Neuronal stem cell (in vitro differentiated cells): ENCODE measurements around the gene ADAMTSL4.
"Not testable (repeated sequence)": the region's sequence is repeated elsewhere in the genome, so short reads cannot be mapped to it uniquely, and the experiment has no call there.

Experiments
- DNase-seq: peaks from one replicate; pipeline ENCODE4 v3.0.0-alpha.2; 2013; ENCODE audit warnings: low spot score
- H2AFZ ChIP-seq: one replicate; pipeline ENCODE4 v1.6.1; 2013; ENCODE audit warnings: mild to moderate bottlenecking, low read length, inconsistent platforms
- H2AK5ac ChIP-seq: 2 replicates; pipeline ENCODE4 v1.6.1; 2013; ENCODE audit warnings: low read depth, mild to moderate bottlenecking, inconsistent platforms, low read length, moderate library complexity, mixed read lengths
- H2BK120ac ChIP-seq: 2 replicates; pipeline ENCODE4 v1.6.1; 2013; ENCODE audit warnings: low read depth, mild to moderate bottlenecking, inconsistent platforms, low read length, moderate library complexity, mixed read lengths
- H2BK12ac ChIP-seq: one replicate; pipeline ENCODE4 v1.6.1; 2013; ENCODE audit warnings: low read length, inconsistent platforms
- H2BK15ac ChIP-seq: 2 replicates; pipeline ENCODE4 v1.6.1; 2013; ENCODE audit warnings: mild to moderate bottlenecking, low read length, inconsistent platforms, mixed read lengths
- H2BK5ac ChIP-seq: one replicate; pipeline ENCODE4 v1.6.1; 2013; ENCODE audit warnings: inconsistent platforms, mild to moderate bottlenecking, low read length, moderate library complexity
- H3K14ac ChIP-seq: one replicate; pipeline ENCODE4 v1.6.1; 2013; ENCODE audit warnings: low read length, inconsistent platforms
- H3K18ac ChIP-seq: 2 replicates; pipeline ENCODE4 v1.6.1; 2013; ENCODE audit warnings: low read length, inconsistent platforms
- H3K23ac ChIP-seq: 2 replicates; pipeline ENCODE4 v1.6.1; 2013; ENCODE audit warnings: low read depth, mild to moderate bottlenecking, mixed read lengths, low read length, inconsistent platforms; ENCODE audit not compliant: poor library complexity
- H3K27ac ChIP-seq: replicated peaks from 3 replicates; pipeline ENCODE4 v1.5.1; 2013; ENCODE audit warnings: low read length, inconsistent platforms
- H3K27me3 ChIP-seq, 3 experiments: 2 replicates each; pipeline ENCODE4 v1.6.1; 2013; ENCODE audit warnings: low read length in 3 of 3, mild to moderate bottlenecking in 2 of 3, inconsistent platforms in 1 of 3, low read depth in 1 of 3, mixed read lengths in 1 of 3, moderate library complexity in 1 of 3; ENCODE audit not compliant: control insufficient read depth in 3 of 3, insufficient read depth in 3 of 3
- H3K36me3 ChIP-seq, 2 donors: replicated peaks in 1 of 2; 2 replicates each; pipeline ENCODE4 v1.6.1; 2013; ENCODE audit warnings: low read length in 2 of 2; ENCODE audit not compliant: control insufficient read depth in 2 of 2, insufficient read depth in 2 of 2
- H3K4ac ChIP-seq: 2 replicates; pipeline ENCODE4 v1.6.1; 2013; ENCODE audit warnings: inconsistent platforms, mild to moderate bottlenecking, low read length, moderate library complexity
- H3K4me1 ChIP-seq, 2 donors: 1 replicate in 1 of 2; 2 replicates in 1 of 2; pipeline ENCODE4 v1.6.1; 2013; ENCODE audit warnings: low read length in 2 of 2, low read depth in 1 of 2; ENCODE audit not compliant: control insufficient read depth in 2 of 2, insufficient read depth in 1 of 2
- H3K4me2 ChIP-seq: one replicate; pipeline ENCODE4 v1.6.1; 2013; ENCODE audit warnings: mild to moderate bottlenecking, low read length, inconsistent platforms; ENCODE audit not compliant: insufficient read depth, poor library complexity, severe bottlenecking
- H3K4me3 ChIP-seq, 2 donors: 2 replicates each; pipeline ENCODE4 v1.5.1; 2013; ENCODE audit warnings: low read length in 2 of 2, mild to moderate bottlenecking in 2 of 2, inconsistent platforms in 1 of 2, moderate library complexity in 1 of 2
- H3K79me1 ChIP-seq: one replicate; pipeline ENCODE4 v1.6.1; 2013; ENCODE audit warnings: low read depth, mild to moderate bottlenecking, inconsistent platforms, low read length, moderate library complexity
- H3K9ac ChIP-seq: one replicate; pipeline ENCODE4 v1.6.1; 2013; ENCODE audit warnings: mild to moderate bottlenecking, low read depth, low read length, inconsistent platforms; ENCODE audit not compliant: poor library complexity
- H3K9me3 ChIP-seq, 2 donors: replicated peaks in 1 of 2; 2 replicates each; pipeline versions ENCODE3 to v1.6.1; 2013; ENCODE audit warnings: low read length in 2 of 2, mild to moderate bottlenecking in 2 of 2, inconsistent platforms in 1 of 2, low read depth in 1 of 2, mixed read lengths in 1 of 2, moderate library complexity in 1 of 2; ENCODE audit not compliant: control insufficient read depth in 2 of 2, insufficient read depth in 1 of 2
- H4K8ac ChIP-seq: one replicate; pipeline ENCODE4 v1.6.1; 2013; ENCODE audit warnings: low read depth, mild to moderate bottlenecking, inconsistent platforms, low read length, moderate library complexity
- H4K91ac ChIP-seq: one replicate; pipeline ENCODE4 v1.6.1; 2013; ENCODE audit warnings: low read length, low read depth, mild to moderate bottlenecking, inconsistent platforms; ENCODE audit not compliant: poor library complexity
- WGBS, 2 donors: extraction: QIAGEN DNeasy Blood & Tissue Kit; methylation state at CpG; one replicate each; pipeline ENCODE4 v1.1.7; 2013; ENCODE audit warnings: missing lambda C conversion rate in 2 of 2, mixed read lengths in 1 of 2; ENCODE audit not compliant: insufficient read length in 2 of 2, insufficient replicate concordance in 1 of 2; ENCODE audit errors: extremely low coverage in 2 of 2; 5-methylcytosine and 5-hydroxymethylcytosine counted together

The ADAMTSL4 gene

DNA sequence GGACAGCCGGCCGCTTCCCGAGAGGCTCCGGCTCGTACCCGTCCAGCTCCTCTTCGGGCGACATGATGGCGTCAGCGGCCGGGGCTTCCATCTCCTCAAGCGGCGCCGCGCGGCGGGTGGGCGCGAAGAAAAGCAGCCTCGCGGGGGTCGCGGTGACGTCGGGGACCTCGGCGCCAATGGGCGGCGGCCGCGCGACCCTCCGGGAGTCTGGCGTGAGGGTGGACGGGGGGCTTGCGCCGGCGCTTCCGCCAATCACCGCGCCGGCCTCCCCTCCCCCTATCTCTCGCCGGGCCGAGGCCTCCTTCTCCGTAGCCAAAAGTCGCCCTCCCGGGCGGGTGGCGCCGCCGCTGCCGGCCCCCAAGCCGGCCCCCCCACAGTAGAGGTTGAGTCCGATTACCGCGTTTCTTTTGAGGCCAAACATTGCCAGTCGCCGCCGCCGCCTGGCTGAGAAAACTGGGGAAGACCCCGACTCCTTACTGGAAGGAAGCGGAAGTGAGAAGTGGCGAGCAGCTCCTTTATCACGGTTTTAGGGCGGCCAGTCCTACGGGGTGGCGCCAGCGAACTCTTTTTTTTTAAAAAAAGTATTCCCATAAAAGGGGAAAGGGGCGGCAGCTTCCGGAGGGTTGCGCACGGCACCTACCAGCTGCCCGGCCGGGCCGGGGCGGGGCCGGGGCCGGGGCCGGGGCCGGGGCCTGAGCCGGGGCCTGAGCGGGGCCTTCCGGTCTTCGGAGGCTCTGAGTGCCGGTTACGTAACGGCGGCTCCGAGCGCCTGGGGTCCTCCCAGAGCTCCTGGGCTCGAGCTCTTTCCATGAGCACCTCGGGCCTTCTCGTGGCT, 30.1 kb downstream of the ADAMTSL4 start, which contains the start of gene MCL1:
Gene MCL1, minus strand, starts transcription at position 501 of the 835 bp plus-strand sequence. Its CDS starts 80 bp downstream, at position 421.
- H3K9me3 ChIP-seq: no peaks in the 10 kb centered on the region
- no peaks in the 10 kb centered on the region for H3K79me1 ChIP-seq
- peak within 1 kb of the TSS; percentile 94 for H3K23ac ChIP-seq
- H2BK5ac ChIP-seq: peak within 1 kb of the TSS; percentile 96
- H3K14ac ChIP-seq: peak within 1 kb of the TSS; percentile 32
- peak; percentile 95 for DNase-seq
- peak within 1 kb of the TSS; percentile 74 for H2AFZ ChIP-seq
- H3K27ac ChIP-seq: peak within 1 kb of the TSS; percentile 100
- H3K27me3 ChIP-seq: no peaks in the 10 kb centered on the region
- H2AK5ac ChIP-seq: peak within 1 kb of the TSS; percentile 61
- no CpG with 5 or more reads among the region's 94 CpGs for WGBS, 2 donors
- peak within 1 kb of the TSS; percentile 95 to 96 for H3K4me3 ChIP-seq
- H3K4ac ChIP-seq: no peak within 1 kb of the TSS
- peak within 1 kb of the TSS; percentile 99 for H3K18ac ChIP-seq
- no peak within 1 kb of the TSS for H2BK12ac ChIP-seq
- H4K91ac ChIP-seq: no peak within 1 kb of the TSS
- H4K8ac ChIP-seq: no peak within 1 kb of the TSS
- H3K4me1 ChIP-seq: peaks cover 8 to 15% of the 10 kb centered on the region in 2 donors
- H2BK15ac ChIP-seq: peak within 1 kb of the TSS; percentile 2
- no peak within 1 kb of the TSS for H2BK120ac ChIP-seq
- H3K36me3 ChIP-seq: peaks cover 12 to 46% of the 10 kb centered on the region in 2 donors
- peak within 1 kb of the TSS; percentile 94 for H3K9ac ChIP-seq
- H3K4me2 ChIP-seq: peak within 1 kb of the TSS; percentile 51

DNA sequence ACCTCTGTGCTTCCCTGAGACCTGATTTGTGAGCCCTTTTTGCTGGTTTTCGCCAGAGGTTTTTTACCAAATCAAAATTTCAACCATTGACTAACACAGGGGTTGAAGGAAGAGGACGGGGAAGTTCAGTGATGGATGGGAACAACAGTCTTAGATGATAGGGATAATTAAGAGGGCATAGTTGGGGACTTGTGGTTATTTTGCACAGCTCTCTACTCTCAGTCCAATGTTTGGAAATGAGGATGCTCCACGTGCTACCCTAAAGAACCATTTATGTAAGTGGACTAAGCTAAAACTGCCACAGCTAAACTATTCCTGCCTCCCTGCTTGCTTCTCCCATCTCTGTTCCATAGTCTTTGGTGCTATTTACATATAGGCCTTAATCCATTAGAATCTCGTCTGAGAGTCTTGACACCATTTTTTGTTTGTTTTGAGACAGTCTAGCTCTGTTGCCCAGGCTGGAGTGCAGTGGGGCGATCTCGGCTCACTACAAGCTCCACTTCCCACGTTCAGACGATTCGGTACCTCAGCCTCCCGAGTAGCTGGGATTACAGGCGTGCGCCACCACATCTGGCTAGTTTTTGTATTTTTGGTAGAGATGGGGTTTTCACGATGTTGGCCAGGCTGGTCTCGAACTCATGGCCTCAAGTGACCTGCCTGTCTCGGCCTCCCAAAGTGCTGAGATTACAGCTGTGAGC, 30.9 kb downstream of the ADAMTSL4 start:
- no CpG with 5 or more reads among the region's 15 CpGs for WGBS, 2 donors
- DNase-seq: no peak
- Histone ChIP-seq H3K14ac (no peak overlapping the region), H2AK5ac (no peak overlapping the region), H4K91ac (no peak overlapping the region), H3K23ac (no peak overlapping the region), H3K79me1 (no peaks in the 10 kb centered on the region), H3K9me3 (no peaks in the 10 kb centered on the region), H2BK12ac (no peak overlapping the region), H2BK120ac (no peak overlapping the region), H3K36me3 (peaks cover 8 to 38% of the 10 kb centered on the region in 2 donors), H3K4me3 (peak overlapping the region; percentile 56 to 78), H3K27ac (peak overlapping the region; percentile 96), H3K27me3 (no peaks in the 10 kb centered on the region), H3K4me1 (peaks cover 6 to 8% of the 10 kb centered on the region in 2 donors), H3K18ac (peak overlapping the region; percentile 87), H4K8ac (no peak overlapping the region), H2BK5ac (no peak overlapping the region), H2BK15ac (no peak overlapping the region), H3K4ac (no peak overlapping the region), H3K4me2 (peak overlapping the region; percentile 51), H3K9ac (no peak overlapping the region), H2AFZ (peak overlapping the region; percentile 74)

DNA sequence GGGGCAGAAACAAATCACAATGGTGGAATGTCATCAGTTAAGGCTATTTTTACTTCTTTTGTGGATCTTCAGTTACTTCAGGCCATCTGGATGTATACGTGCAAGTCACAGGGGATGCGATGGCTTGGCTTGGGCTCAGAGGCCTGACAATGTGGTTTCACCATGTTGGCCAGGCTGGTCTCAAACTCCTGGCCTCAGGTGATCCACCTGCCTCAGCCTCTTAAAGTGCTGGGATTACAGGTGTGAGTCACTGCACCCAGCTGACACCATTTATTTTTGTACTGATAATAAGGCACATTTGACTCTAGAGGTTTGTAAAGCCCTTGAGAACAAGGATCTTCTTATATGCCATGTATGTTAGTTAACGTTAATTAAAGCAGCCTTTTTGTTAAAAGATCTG, 31.8 kb downstream of the ADAMTSL4 start:
- H2BK12ac ChIP-seq, H2AFZ ChIP-seq, H3K27me3 ChIP-seq, H3K14ac ChIP-seq, H3K79me1 ChIP-seq, H3K27ac ChIP-seq, H2BK120ac ChIP-seq, H3K4me1 ChIP-seq, H3K18ac ChIP-seq, H3K4ac ChIP-seq, H3K9ac ChIP-seq, H4K91ac ChIP-seq, H2BK15ac ChIP-seq, H3K9me3 ChIP-seq, H4K8ac ChIP-seq, DNase-seq, H2AK5ac ChIP-seq, H3K4me3 ChIP-seq, H2BK5ac ChIP-seq, H3K4me2 ChIP-seq, H3K23ac ChIP-seq: not testable (repeated sequence)
- H3K36me3 ChIP-seq: peaks cover 4 to 30% of the 10 kb centered on the region in 2 donors
- WGBS, 2 donors: no CpG with 5 or more reads among the region's 3 CpGs

DNA sequence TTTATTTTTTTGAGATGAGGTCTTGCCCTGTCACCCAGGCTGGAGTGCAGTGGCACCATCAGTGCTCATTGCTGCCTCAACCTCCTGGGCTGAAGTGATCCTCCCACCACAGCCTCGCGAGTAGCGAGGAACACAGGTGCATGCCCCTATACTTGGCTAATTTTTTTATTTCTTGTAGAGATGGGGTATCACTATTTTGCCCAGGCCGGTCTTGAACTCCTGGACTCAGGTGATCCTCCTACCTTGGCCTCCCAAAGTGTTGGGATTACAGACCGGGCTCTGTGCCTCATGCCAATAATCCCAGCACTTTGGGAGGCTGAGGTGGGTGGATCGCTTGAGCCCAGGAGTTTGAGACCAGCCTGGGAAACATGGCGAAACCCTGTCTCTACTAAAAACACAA, 32.2 kb downstream of the ADAMTSL4 start:
- not testable (repeated sequence) for H4K91ac ChIP-seq, H4K8ac ChIP-seq, H3K9ac ChIP-seq, H3K27me3 ChIP-seq, H2AK5ac ChIP-seq, H3K4ac ChIP-seq, H2BK120ac ChIP-seq, H2AFZ ChIP-seq, H3K9me3 ChIP-seq, H3K79me1 ChIP-seq, H3K4me2 ChIP-seq, H2BK12ac ChIP-seq, H2BK5ac ChIP-seq, H3K4me3 ChIP-seq, H3K4me1 ChIP-seq, H3K23ac ChIP-seq, H2BK15ac ChIP-seq, H3K27ac ChIP-seq, H3K14ac ChIP-seq, DNase-seq
- H3K36me3 ChIP-seq: peaks cover 4 to 25% of the 10 kb centered on the region in 2 donors
- H3K18ac ChIP-seq: peak overlapping the region; percentile 57
- WGBS, 2 donors: no CpG with 5 or more reads among the region's 7 CpGs
